ENCODE measurements around the gene STK10. TPM values are rescaled to one million over a fixed set of nuclear protein-coding genes. Genes with fewer than 3 reads are reported as not detected.

Gene STK10
- total and polyA plus RNA-seq, 2 of the 8 experiments (the other 6 are each of a cell fraction or from before 2014, with no cell fraction given) = 10.5 to 21.4 TPM

DNA sequence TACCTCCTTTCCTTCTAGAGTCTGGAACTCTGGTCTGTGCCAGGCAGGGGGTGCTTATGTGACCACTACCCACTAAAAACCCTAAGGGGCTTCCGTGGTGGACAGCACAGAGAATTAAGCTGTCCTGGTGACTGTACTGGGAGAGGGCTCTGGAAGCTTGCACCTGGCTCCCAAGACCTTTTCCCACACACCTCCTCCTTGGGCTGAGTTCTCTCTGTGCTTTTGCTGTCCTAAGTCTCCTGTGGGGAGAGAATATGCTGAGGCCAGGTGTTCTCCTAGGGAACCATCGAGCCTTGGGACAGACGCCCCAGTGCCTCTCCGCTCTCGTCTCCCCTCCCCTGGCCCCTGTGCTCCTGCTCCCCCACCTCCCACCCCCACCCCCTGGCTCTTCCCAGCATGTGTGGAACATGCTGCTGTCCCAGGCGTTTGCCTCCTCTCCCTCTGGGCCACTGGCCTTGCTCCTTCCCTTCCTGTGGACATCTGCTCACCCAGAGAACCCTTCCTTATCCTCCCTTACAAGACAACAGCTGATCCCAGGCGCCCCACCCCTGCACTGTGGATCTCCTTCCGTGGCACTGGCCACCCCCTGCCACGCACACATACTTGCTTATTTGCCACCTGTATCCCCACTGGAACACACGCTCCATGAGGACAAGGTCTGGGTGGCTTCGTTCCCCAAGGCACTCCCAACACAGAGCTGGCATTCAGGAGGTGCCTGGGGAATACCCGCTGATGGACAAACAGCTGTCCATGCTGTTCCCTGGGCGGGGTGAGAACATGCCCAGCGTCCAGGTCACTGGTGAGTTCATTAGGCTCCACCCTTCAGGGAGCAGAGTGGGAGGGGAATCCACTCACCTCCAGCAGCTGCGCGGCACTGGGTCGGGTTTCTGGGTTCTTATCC lies 83.0 kb downstream of the STK10 start:
- TF ChIP-seq RFX5 (IDR thresholded peaks at IDR 0.05; ENCODE audit: borderline replicate concordance, low read depth, low read length) = no peak
- no peak for TF ChIP-seq CHD1 (IDR thresholded peaks at IDR 0.05; ENCODE audit: low read depth, low read length)
- no peak for TF ChIP-seq SUZ12 (IDR thresholded peaks at IDR 0.05; ENCODE audit: low read length)
- TF ChIP-seq TBP (IDR thresholded peaks at IDR 0.05; ENCODE audit: low read depth, low read length) = no peak
- TF ChIP-seq, protein P1, sequence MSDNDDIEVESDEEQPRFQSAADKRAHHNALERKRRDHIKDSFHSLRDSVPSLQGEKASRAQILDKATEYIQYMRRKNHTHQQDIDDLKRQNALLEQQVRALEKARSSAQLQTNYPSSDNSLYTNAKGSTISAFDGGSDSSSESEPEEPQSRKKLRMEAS (IDR thresholded peaks at IDR 0.05) = no peak
- no peak for TF ChIP-seq CEBPB (IDR thresholded peaks at IDR 0.05; ENCODE audit: low read depth, low read length)
- TF ChIP-seq, protein P2, sequence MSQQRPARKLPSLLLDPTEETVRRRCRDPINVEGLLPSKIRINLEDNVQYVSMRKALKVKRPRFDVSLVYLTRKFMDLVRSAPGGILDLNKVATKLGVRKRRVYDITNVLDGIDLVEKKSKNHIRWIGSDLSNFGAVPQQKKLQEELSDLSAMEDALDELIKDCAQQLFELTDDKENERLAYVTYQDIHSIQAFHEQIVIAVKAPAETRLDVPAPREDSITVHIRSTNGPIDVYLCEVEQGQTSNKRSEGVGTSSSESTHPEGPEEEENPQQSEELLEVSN (IDR thresholded peaks at IDR 0.05) = no peak
- no peak for TF ChIP-seq JUN (IDR thresholded peaks at IDR 0.05; ENCODE audit: low read depth, low read length)
- TF ChIP-seq CBX8 (IDR thresholded peaks at IDR 0.05; ENCODE audit: borderline replicate concordance, low read depth, low read length) = no peak
- TF ChIP-seq POLR2A (IDR thresholded peaks at IDR 0.05; ENCODE audit: control extremely low read depth in 1 of 2, low read depth in 2 of 2, low read length in 2 of 2) = no peak
- TF ChIP-seq TAF7 (optimal IDR thresholded peaks at IDR 0.05; ENCODE audit: borderline replicate concordance, low read depth, low read length) = no peak
- no peak for FAIRE-seq
- Histone ChIP-seq H3K27me3 (replicated peaks in 1 of 4; ENCODE audit: control insufficient read depth in 3 of 4, extremely low read depth in 1 of 4, insufficient read depth in 3 of 4, low read length in 3 of 4) (no peaks in the 10 kb centered on the region), H3K4ac (replicated peaks; ENCODE audit: insufficient read length, low read depth, low read length) (no peak overlapping the region), H3K56ac (replicated peaks; ENCODE audit: insufficient read length, low read depth, low read length) (no peak overlapping the region), H3K27ac (ENCODE audit: low read depth, low read length) (no peak overlapping the region), H2AFZ (ENCODE audit: low read length) (no peak overlapping the region), H4K20me1 (replicated peaks in 1 of 2; ENCODE audit: control insufficient read depth in 1 of 2, insufficient read depth in 2 of 2, low read length in 2 of 2) (no peaks in the 10 kb centered on the region), H2BK120ac (replicated peaks; ENCODE audit: low read depth, low read length) (no peak overlapping the region), H2BK15ac (ENCODE audit: low read length) (peak overlapping the region; percentile 65; the same call in 1 of the 2 replicates), H3K4me2 (ENCODE audit: insufficient read depth in 1 of 2, low read depth in 2 of 2, low read length in 2 of 2) (no peak overlapping the region), H3K36me3 (ENCODE audit: control insufficient read depth in 2 of 4, insufficient read depth in 4 of 4, low read length in 3 of 4) (no peaks in the 10 kb centered on the region), H3K18ac (ENCODE audit: extremely low read depth, low read length) (peak overlapping the region; percentile 3; the same call in 1 of the 2 replicates), H2BK20ac (ENCODE audit: low read length) (no peak overlapping the region), H3K23me2 (ENCODE audit: low read depth, low read length) (no peaks in the 10 kb centered on the region; the same call in 1 of the 2 replicates), H2BK5ac (ENCODE audit: low read depth, low read length) (peak overlapping the region; percentile 56; the same call in 1 of the 2 replicates), H4K5ac (ENCODE audit: insufficient read length, low read depth, low read length) (no peak overlapping the region), H3K79me1 (ENCODE audit: low read depth, low read length) (no peaks in the 10 kb centered on the region), H2BK12ac (ENCODE audit: low read depth, low read length) (peak overlapping the region; percentile 68; the same call in 1 of the 2 replicates), H3K9ac (replicated peaks in 1 of 4; ENCODE audit: extremely low read depth in 1 of 4, low read depth in 3 of 4, low read length in 3 of 4) (no peak overlapping the region), H3K4me3 (ENCODE audit: extremely low read depth in 1 of 4, insufficient read depth in 2 of 4, low read depth in 3 of 4, low read length in 4 of 4) (no peak overlapping the region), H2AK5ac (ENCODE audit: low read depth, low read length) (peak overlapping the region; percentile 60), H3K79me2 (ENCODE audit: control insufficient read depth in 1 of 2, insufficient read depth in 2 of 2, low read length in 2 of 2) (no peaks in the 10 kb centered on the region), H4K91ac (replicated peaks; ENCODE audit: insufficient read length, low read length) (peak overlapping the region; percentile 17), H3K23ac (ENCODE audit: insufficient read length) (no peak overlapping the region), H4K8ac (ENCODE audit: extremely low read depth, insufficient read depth, low read length) (no peak overlapping the region), H3K9me3 (ENCODE audit: insufficient read depth in 2 of 2, low read depth in 1 of 2, low read length in 1 of 2) (no peaks in the 10 kb centered on the region), H3K14ac (ENCODE audit: insufficient read length) (no peak overlapping the region), H3K4me1 (replicated peaks in 1 of 4; ENCODE audit: control insufficient read depth in 3 of 4, insufficient read depth in 4 of 4, low read length in 3 of 4) (peaks cover 0 to 30% (median 15%) of the 10 kb centered on the region in 4 experiments; a peak in 6 of 7 replicates)
- ChIA-PET CTCF (ENCODE audit: partially characterized antibody) (interaction anchor here (0.6 to 6.1 kb wide), 28 partner anchors 11 to 684 kb away, joined by 3 to 64 read pairs (median 4); partner anchors contain the start of gene STK10), POLR2A (ENCODE audit: partially characterized antibody) (interaction anchor here (1.4 to 1.6 kb wide), 3 partner anchors 9 to 178 kb away, joined by 4 to 7 read pairs (median 5); no protein-coding TSS in a partner anchor)
- DNase-seq (ENCODE audit: low read depth in 1 of 2, low spot score in 2 of 2) = no peak
- 75% methylated on average over 14 of the region's 17 CpGs; no CpG with 5 or more reads in 1 of the 2 experiments for WGBS, 2 experiments (ENCODE audit: extremely low coverage in 1 of 2, insufficient coverage in 1 of 2, insufficient read length in 1 of 2, insufficient replicate concordance in 2 of 2, low coverage in 1 of 2, low lambda C conversion rate in 2 of 2, missing lambda C conversion rate in 1 of 2)

Measured in H1 (cell line).